Astrocyte of the hippocampus (primary cell): ENCODE data around the gene PGK1.
A peak's percentile ranks its signal among the peaks of the same experiment; 100 is the strongest.
"Not testable (repeated sequence)": the region's sequence is repeated elsewhere in the genome, so short reads cannot be mapped to it uniquely, and the experiment has no call there.

ENCODE experiments used
- DNase-seq: peaks from one replicate; pipeline ENCODE4 v3.0.0; 2011; ENCODE audit warnings: low read depth, low spot score

Gene PGK1

GRCh38 chrX:78111140-78111931, 7.3 kb downstream of the PGK1 start:
- DNase-seq: no peak

GRCh38 chrX:78116365-78116764, 12.3 kb downstream of the PGK1 start:
- DNase-seq: no peak

DNA sequence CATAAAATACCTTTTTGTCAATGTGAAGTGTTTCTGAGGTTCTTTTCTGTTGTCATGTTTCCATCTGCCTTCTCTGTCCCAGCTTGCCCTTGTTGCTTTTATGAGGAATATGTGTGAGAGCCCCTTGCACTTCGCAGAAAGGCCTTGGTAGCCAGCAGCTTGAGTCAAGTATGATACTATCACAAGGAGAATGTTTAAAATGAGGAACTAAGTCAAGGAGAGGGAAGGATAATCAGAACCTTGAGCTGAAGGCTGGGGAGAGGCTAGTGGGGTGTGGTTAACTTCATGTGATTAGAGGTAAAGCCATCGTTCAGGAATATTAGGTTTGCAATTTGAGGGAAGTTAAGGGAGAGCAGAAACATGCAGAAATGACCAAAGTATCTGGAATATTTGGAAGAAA, 12.7 kb downstream of the PGK1 start:
- no peak for DNase-seq

GRCh38 chrX:78118628-78119027, 14.6 kb downstream of the PGK1 start:
- DNase-seq: no peak

- no peak for DNase-seq
Observed at GRCh38 chrX:78119521-78120227, 15.6 kb downstream of the PGK1 start.

DNA sequence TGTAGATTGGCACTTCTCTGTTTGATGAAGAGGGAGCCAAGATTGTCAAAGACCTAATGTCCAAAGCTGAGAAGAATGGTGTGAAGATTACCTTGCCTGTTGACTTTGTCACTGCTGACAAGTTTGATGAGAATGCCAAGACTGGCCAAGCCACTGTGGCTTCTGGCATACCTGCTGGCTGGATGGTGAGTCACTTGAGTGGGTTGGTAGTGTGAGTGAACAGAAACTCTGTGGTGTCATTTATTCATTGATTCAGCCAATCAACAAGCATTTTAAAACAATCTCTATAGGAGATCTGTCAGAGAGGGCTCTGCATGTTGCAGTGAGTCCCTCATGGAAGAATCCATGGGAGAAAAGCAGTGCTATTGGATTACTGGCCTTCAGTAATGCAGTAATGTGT, 19.1 kb downstream of the PGK1 start:
- DNase-seq: peak; percentile 69

DNA sequence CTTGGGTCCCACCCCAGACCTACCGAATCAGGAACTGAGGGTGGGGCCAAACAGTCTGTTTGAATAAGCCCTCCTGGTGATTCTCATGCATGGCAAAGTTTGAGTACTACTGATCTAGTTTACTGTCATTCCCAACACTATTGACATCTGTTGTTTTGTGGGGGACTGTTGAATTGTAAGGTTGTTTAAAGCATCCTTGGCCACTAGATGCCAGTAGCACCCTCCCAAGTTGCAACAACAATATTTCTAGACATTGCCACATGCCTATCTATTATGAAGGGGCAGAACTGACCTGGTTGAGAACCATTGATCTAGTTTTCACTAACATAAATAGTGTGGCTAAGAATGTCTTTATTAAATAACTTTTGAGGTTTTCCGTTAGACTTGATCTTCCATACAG, 20.3 kb downstream of the PGK1 start:
- no peak for DNase-seq

- DNase-seq: no peak
Observed at GRCh38 chrX:78125148-78125547, 21.1 kb downstream of the PGK1 start.

GRCh38 chrX:78125781-78126180, 21.7 kb downstream of the PGK1 start:
- not testable (repeated sequence) for DNase-seq

GRCh38 chrX:78129714-78130113, 25.7 kb downstream of the PGK1 start:
- DNase-seq: no peak

GRCh38 chrX:78130396-78130795, 26.3 kb downstream of the PGK1 start:
- DNase-seq: no peak

- DNase-seq: no peak
Observed at GRCh38 chrX:78131117-78131516, 27.1 kb downstream of the PGK1 start.

DNA sequence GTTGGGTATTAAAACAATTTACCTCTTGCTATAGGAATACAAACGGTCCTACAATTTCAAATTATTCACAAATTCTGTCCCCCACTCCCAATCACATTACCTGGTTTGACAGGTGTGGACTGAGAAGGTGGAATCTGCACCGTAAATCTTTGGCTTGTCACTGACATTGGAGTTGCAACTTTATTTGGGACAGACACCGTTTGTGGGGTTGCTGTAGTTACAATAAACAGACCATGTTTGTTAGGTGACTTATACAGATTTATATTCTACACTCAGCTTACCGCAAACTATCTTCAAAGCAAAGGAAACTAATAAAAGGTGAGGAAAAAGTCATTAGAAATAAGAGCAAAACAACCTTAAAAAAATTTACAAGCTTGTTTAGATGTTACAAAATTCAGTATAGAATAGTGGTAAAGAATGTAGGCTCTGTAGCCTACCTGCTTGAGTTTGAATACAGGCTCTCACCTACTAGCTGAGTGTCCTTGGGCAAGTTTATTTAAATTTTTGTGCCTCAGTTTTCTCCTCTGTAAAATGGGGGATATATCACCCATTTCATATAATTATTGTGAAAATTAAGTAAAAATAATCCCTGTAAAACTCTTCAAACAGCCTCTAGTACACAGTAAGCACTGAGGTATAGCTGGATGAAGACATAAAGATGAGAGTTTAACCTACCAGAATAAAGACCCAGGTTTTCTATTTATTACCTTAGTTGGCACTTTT, 29.4 kb downstream of the PGK1 start:
- DNase-seq: no peak

DNA sequence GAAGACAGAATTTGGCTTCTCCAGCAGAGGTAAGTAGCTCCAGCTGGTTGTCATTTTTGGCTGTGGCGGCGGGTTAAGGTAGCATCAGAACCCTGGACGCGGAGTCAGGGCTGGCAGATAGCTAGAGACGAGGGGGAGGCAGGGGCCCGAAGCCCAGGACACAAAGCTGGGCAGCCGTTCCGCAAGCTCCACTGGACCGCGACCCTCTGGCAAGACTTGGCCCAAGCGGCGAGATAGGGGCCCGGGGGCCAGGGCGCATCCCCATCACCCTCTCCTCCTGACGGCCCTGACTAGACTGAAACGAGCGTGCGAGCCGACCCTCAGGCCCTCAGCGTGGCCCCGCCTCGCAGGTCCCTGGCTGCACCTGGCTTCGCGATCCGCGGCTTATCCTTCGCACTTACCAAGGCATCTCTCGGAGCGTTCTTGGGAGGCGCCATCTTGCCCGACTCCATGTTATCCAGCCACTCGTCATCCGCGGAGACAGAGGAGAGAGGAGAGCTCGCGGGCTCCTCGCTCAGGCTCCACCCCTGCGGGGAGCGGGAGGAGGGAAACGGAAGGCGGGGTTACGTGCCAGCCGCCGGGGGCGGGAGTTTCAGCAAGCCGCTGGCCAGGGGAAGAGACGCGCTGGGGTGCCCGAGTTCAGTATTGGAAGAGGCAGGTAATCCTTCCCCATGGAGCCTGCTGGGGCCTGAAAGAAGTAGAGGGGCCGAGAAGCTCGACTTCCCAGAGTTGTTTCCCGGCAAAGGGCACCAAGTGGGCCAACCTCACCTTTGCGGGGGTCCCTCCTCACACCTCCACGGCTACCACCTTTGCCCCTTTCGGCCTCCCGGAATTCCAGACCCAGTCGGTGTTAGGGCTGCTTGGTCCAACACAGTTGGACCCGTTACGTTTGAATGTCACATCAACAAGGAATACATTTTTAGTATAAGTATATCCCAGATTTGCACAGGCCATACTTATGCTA, 35.4 kb downstream of the PGK1 start, which contains the start of gene TAF9B:
Gene TAF9B, minus strand, starts transcription at position 491 of the 964 bp plus-strand sequence. Its CDS starts 39 bp downstream, at position 452.
- peak; percentile 91 for DNase-seq

GRCh38 chrX:78140206-78140605, 36.2 kb downstream of the PGK1 start:
- no peak for DNase-seq

GRCh38 chrX:78147002-78147540, 43.0 kb downstream of the PGK1 start:
- DNase-seq: not testable (repeated sequence)

DNA sequence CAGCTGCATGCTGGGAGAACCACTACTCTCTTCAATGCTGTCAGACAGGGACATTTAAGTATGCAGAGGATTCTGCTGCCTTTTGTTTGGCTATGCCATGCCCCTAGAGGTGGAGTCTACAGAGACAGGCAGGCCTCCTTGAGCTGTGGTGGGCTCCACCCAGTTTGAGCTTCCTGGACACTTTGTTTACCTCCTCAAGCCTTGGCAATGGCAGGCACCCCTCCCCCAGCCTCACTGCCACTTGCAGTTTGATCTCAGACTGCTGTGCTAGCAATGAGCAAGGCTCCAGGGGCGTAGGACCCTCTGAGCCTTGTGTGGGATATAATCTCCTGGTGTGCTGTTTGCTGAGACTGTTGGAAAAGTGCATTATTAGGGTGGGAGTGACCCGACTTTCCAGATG, 53.3 kb downstream of the PGK1 start:
- not testable (repeated sequence) for DNase-seq

GRCh38 chrX:78157846-78158245, 53.8 kb downstream of the PGK1 start:
- not testable (repeated sequence) for DNase-seq

GRCh38 chrX:78160711-78161110, 56.7 kb downstream of the PGK1 start:
- DNase-seq: not testable (repeated sequence)

DNA sequence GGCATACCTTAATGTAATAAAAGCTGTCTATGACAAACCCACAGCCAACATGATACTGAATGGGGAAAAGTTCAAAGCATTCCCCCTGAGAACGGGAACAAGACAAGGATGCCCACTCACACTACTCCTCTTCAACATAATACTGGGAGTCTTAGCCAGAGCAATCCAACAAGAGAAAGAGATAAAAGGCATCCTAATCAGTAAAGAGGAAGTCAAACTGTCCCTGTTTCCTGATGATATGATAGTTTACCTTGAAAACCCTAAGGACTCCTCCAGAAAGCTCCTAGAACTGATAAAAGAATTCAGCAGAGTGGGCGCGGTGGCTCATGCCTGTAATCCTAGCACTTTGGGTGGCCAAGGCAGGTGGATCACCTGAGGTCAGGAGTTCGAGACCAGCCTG, 59.1 kb downstream of the PGK1 start:
- DNase-seq: not testable (repeated sequence)

DNA sequence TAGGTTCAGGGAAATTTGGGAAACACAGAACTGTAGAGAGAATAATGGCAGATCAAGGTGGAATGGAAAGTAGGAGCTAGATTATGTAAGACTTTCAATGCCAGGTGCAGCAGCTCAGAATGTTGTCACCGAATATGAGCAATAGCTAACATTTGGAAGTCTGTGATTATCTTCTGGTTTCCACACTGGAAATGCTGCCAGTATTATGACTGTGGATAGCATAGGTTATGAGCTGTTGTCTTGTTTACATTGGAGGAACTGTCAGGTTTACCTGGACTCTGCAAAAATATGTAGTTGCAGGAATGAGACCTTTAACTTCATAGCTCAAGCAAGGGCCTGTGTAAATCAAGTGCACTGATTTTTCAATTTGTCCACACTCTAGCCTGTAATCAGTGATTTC, 61.4 kb downstream of the PGK1 start:
- no peak for DNase-seq
